Activated CD4-positive, alpha-beta memory T cell treated with anti-CD3 and anti-CD28 coated beads for 36 hours (primary cell): Measurements from ENCODE around the gene ECPAS. TPM values are rescaled to one million over a fixed set of nuclear protein-coding genes. Genes with fewer than 3 reads are reported as not detected.

Source experiments
- total RNA-seq, 2 experiments: library from RNA; stranded (reverse); gene quantifications; one replicate each; pipeline ENCODE4 v1.2.3, GENCODE V29; 2021

ECPAS gene
- total RNA-seq, 2 experiments from 2014 or later = 66.5 to 67.0 TPM

Other genes with a start within 250 kb of the ECPAS start
- not detected for gene OR2K2, start 154.2 kb downstream of the ECPAS start, total RNA-seq
- 1 to 10 TPM; 2.9 to 3.4 TPM for gene ZNF483, start 40.8 kb upstream of the ECPAS start, total RNA-seq
- gene PTGR1, start 115.3 kb upstream of the ECPAS start, total RNA-seq = 1 to 10 TPM; 4.7 to 4.8 TPM
- 1 to 10 TPM; 4.2 to 4.5 TPM for gene DNAJC25, start 147.0 kb upstream of the ECPAS start, total RNA-seq
- gene GNG10, start 177.2 kb upstream of the ECPAS start, total RNA-seq = 10 to 100 TPM; 21.7 to 22.1 TPM